GM18508 (cell line): ENCODE data around the gene RPS14.
A peak's percentile ranks its signal among the peaks of the same experiment; 100 is the strongest.

ENCODE experiments used
- ATAC-seq: cut with Tn5 transposase; IDR thresholded peaks from one replicate; pipeline ENCODE4 v1.9.1; 2021; ENCODE audit warnings: moderate number of reproducible peaks; ENCODE audit not compliant: insufficient read depth, unreplicated experiment

RPS14 gene

GRCh38 chr5:150402229-150402773 lies 47.2 kb downstream of the RPS14 start:
- ATAC-seq: no peak

- no peak for ATAC-seq
These were observed 47.9 kb downstream of the RPS14 start for GRCh38 chr5:150401376-150402228.

- ATAC-seq: no peak
These were observed 48.5 kb downstream of the RPS14 start for GRCh38 chr5:150401076-150401375.

GRCh38 chr5:150400316-150401075 lies 49.0 kb downstream of the RPS14 start:
- no peak for ATAC-seq

GRCh38 chr5:150399524-150400211 lies 49.9 kb downstream of the RPS14 start:
- no peak for ATAC-seq

GRCh38 chr5:150398722-150399523 lies 50.6 kb downstream of the RPS14 start:
- ATAC-seq: peak; percentile 57

GRCh38 chr5:150397782-150398721 lies 51.5 kb downstream of the RPS14 start:
- ATAC-seq: no peak

GRCh38 chr5:150397146-150397781 lies 52.3 kb downstream of the RPS14 start:
- no peak for ATAC-seq

- no peak for ATAC-seq
These were observed 53.3 kb downstream of the RPS14 start for GRCh38 chr5:150396267-150396666.

GRCh38 chr5:150395688-150395975 lies 53.9 kb downstream of the RPS14 start:
- no peak for ATAC-seq

- ATAC-seq: no peak
These were observed 54.4 kb downstream of the RPS14 start for GRCh38 chr5:150394912-150395687.

GRCh38 chr5:150394131-150394530 lies 55.4 kb downstream of the RPS14 start:
- ATAC-seq: no peak

- no peak for ATAC-seq
These were observed 56.4 kb downstream of the RPS14 start for GRCh38 chr5:150393096-150393645.

GRCh38 chr5:150392680-150393079 lies 56.9 kb downstream of the RPS14 start:
- no peak for ATAC-seq
